Measurements from ENCODE around the gene DNA2.

- TF ChIP-seq CTCF (IDR thresholded peaks at IDR 0.05; ENCODE audit: poor library complexity) (no peak), EZH2 (IDR thresholded peaks at IDR 0.05; ENCODE audit: borderline replicate concordance) (no peak), EZH2phosphoT487 (IDR thresholded peaks at IDR 0.05; ENCODE audit: low read depth, severe bottlenecking, unreplicated experiment) (no peak)
Observed at GRCh38 chr10:68506411-68506810, 34.6 kb upstream of the DNA2 start.

Data from hepatocyte (in vitro differentiated cells).